CD4-positive, alpha-beta T cell treated with Interleukin-12 subunit alpha and Interleukin-12 subunit beta, for 1 hour (primary cell): Measurements from ENCODE around the gene CIB4.
A peak's percentile ranks its signal among the peaks of the same experiment; 100 is the strongest.

Experiments used
- DNase-seq: peaks from one replicate; pipeline ENCODE4 v3.0.0-alpha.2; 2020

Gene CIB4

DNA sequence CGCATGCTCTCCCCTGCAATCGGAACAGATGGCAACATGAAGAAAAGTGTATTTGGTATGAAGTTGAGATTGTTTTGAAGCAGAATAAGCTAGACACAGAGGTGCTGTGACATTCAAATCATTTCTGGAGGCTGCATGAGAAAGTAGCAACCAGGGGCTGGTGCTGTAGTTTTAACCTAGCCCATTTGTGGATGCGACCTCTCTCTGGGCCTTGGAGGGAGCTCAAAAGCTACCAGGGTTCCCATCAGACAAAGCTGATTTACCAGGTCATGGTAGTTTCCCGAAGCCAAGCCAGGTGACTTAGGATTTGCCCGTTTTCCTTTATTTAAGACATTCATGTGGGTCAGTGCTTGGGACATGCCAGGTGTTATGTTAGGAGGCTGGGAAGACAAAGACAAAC lies 77.5 kb downstream of the CIB4 start:
- no peak for DNase-seq

DNA sequence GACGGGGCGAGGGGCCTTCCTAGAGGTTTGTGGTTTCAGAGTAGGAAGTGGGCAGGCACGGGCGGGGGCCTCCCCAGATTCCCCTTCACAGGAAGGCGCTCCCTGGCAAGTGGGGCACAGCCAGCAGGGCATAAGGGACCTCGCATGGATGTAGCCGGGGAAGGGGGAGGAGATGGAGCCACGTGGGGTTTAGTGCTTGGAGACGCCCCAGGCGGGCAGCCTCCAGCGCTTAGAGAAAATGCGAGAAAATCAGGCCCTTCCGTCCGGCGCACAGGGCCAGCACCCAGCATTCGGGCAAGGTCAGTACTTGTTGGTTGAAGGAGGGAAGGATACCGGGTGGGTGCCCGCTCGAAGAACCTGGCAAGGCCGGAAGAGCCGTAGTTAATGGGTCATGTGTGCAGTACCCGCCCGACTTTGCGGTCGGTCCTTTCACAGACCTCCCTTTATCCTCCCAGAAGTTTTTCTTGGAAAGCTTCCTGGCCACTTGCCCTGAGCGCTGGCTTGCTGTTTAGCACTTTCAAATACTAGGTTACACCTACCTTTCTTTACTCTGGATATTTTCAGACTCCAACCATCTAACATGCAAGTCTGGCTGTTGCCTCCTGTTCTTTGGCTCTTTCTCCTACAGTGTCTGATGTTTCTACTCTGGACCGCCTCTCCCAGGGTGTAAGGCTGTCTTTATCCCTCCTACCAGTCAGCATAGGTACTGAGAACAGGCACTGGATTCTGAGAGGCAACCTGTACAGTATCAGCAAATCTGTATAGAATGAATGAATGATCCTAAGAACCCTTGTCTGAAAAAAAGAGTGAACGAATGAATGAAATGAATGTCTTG lies 78.1 kb downstream of the CIB4 start:
- DNase-seq, result no peak

DNA sequence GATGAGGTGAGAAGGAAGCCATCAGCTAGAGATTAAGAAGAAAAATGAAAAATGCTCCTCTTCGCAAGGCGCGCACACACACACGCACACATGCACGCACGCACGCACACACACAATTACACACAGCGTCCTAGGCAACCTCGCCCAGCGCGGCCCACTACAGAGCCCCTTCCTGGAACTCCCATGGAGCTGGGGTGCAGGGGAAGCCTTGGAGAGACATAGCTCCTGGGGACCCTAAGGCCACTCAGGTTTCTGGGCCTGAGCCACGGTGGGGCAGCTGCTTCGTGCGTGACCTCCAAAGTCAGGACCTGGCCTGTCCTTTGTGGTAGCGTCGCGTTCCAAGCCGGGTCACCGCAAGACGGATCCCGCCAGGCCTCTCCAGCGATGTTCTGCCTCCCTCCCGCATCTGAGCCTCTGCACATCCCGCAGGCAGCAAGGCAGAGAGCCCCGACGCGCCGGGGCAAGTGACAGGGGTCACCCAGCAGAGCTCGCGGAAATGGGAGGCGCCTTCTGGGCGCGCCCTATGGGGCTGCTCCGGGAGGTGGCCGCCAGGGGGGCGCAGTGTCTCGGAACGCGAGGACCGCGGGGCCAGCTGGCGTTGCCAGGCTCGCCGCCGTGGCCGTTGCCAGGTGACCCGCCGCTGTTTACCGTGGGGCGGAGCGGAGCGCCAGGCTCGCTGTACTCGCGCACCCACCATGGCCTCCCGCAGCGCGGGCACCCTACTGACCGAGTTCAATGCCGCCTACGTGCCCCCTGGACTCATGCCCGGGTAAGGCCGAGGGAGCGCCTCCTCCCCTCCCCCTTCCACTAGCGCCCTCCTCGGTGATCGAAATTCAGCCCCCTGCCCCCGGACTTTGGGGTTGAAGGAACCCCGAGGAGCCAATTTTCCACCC lies 79.0 kb downstream of the CIB4 start:
- DNase-seq, result peak; percentile 6

DNA sequence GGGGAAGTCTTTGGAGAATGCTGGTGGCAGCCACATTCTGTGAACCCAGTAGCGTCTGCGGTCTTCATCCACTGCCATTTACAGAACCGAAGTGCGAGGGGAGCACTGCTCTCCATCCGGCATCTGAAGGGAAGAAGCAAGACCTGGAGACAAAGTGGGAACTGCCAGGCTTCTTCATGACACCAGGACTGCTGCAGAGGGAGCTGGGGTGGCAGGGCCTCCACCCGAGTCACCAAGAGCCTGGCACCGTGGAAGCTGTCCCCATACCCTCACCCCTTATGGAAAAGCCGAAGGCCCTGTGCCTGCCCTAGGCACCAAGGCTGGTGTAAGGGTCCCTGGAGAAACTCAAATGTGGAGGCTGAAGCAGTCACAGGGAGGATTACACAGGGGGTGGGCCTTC lies 79.8 kb downstream of the CIB4 start:
- no peak for DNase-seq

DNA sequence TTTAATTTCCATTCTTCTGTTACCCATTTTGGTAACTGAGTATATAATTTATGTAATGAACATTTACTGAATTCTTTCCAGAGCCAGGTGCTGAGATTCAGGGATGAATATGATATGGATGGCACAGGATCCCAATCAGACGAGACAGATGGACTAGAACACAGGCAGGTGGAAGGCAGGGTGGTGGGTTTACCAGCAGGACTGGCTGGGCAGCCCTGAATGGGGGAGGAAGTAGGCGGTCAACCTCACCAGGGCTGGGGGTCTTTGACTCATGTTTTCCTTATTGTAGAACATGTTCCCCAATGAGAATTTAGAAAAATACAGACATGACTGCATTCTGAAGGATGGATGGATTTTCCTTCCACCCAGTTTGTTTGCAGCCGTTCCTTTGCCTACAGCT lies 80.3 kb downstream of the CIB4 start:
- no peak for DNase-seq

DNA sequence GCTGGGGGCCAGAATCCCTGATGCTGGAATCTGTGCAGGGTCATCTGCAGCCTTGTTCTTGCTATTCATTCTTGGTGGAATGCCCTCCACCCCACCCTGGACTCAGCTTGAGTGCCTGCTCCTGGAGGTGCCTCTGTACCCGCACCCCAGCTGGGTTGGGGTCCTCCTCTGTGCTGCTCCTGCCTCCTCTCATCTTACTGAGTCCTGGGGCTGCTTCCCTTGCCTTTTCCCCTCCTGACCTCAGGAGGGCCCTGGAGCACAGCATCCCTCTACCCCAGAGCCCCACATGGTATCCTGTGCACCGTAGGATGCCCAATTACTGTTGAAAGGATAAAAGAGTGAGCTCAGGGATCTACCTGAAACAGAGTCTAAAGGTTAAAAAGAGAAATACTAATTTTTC lies 81.6 kb downstream of the CIB4 start:
- DNase-seq, result no peak

DNA sequence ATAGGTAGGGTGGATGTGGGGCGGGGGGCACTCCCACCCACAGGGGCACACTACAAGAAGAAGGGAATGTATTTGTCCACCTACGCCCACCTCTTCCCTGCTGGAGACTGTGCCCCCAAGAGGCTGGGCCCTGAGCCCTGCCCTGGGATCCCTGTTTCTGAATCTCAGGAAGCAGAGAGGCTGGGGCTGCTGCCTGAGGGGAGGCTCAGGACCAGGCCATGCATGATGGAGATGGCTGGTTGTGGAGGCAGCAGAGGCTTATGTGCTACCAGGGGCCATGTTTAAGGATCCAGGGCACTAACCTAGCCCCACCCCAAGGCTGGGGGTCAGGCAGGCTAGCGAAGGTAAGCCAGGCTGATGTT lies 82.1 kb downstream of the CIB4 start:
- DNase-seq, result no peak

DNA sequence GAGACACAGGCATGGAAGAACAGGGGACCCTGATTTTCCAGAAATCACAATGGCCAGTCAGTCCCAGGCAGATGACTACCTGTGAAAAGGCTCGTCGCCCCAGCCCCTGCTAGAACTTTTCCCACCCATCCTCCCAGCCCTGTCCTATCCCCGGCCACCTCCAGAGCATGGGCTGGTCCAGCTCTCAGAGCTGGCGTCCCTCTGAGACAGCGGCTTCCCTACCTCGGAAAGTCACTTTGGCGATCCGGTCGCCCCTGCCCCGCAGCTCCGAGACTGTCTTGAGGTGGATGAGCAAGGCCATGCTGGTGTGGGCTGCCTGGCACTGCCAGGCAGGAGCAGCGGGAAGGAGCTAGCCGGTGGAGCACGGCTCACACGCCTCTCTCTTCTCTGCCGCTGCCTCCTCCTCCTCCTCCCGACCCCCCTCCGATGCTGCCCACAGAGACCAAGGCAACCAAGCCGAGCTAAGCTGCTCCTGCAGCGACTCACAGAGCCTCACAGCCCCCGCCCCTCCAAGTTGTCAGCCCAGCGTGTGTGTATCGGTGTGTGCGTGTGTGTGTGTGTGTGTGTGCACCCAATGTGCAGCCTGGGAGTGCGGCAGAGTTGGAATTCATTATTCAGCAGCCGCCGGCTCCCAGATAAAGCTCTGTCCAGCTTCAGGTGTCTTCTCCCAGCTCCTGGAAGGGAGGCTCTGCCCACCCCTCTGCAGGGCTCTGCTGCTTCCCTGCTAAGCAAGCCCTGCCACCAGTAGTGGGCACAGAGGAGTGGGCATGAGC lies 82.7 kb downstream of the CIB4 start:
- DNase-seq, result no peak

DNA sequence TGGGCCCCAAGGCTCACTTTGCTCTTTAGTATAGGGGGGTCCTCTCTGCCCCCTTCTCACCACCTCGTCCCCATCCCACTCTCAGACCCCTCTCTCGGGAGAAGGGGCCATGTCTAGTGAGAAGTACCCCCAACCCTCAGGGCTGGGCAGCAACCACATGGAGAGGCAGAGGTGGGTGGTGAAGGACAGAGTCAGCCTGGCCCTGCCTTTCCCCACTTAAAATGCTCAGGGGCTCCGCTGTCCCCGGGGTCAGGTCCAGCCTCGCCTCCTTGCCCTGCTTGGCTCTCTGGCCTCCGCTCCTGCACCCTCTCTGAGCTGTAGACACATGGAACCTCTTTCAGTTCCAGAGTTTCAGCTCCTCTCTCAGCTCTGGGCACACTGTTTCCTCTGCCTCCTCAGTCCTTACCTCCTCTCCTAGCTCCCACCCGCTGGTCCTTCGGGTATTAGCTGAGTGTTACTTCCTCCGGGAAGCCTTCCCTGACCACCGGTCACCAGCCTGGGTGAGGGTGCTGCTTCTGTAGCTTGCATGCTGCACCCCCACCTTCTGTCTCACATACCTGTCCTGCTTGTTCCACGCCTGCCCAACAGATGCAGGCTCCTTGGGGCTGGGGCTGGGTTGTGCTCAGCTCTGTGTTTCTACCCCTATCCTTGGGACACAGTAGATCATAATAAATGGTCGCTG lies 83.8 kb downstream of the CIB4 start:
- DNase-seq, result no peak

DNA sequence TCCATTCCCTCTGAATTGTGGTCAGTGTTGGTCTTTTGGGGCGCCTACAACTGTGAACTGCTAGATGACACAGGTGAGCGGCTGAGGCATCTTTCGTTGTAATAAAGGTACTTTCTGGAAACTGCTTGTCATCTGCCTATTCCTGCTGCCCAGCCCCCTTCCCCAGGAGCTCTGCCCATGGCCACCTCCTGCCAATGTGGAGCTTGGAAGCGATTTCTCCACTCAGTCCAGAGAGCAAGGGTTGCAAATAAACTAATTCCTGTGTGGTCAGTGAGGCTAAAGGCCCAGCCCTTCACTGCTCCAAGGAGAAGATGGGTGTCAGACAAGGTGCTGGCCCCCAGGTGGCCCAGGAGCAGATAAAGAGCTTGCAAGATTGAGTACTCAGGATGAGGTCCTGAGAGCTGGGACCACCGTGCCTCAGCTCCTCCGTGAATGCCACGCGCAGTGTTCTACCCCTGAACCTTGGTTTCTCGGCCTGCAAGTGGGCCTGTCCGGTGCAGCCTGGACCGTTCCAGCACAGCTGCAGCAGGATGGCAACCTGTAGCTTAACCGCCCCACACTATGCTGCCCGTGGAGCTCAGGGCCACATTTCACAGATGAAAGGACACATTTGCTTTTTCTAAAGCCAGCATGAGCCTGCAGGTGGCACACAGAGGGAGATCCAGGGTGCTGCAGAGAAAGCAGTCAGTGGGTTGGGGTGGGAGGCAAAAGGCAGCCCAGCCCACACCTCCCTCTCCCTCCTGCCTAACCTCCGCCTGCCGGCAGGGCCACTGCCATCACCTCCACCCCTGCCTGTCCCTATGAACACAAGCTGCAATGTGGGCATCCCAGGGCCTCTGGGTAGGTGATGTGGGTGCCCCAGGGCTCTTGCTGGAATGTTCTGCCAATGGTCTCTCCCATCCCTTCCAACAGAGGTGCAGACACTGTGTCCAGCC lies 84.6 kb downstream of the CIB4 start:
- DNase-seq, result no peak

DNA sequence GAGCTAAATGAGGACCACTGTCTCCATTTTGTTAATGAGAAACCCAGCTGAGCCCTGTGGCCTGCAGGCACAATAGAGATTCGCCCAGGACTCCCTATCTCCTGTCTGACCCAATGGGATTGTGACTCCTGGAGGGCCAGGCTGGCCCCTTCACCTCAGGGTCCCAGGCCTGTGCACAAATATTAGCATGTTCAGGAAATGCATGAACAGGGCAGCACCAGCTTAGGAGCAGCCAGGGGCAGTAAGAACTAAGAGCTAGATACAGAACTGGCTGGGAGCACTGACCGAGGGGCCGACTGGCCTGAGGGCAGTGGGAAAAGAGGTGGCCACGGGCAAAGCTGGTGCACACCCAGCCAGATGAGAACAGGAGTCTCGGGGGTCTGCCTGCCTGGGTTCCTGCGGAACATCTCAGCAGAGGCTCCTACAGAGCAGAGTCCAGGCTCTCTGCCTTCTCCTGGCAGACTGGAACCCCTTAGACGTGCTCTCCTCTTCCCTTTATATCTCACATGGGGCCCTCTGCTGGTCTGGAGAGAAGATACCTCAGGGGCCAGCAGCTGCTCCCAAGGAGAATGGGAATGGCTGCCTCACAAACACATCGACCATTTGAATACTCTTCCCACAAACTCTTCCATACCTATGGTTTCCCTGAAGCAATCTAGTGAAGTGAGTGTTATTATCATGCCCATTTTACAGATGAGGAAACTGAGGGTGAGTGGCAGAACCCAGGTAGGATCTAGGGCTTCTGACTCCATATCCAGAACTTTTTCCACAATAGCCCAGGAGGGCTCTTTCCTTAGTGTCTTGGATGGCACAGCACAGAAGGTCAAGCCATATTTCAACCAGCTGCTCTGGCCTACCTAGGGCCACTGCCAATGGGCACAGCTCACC lies 85.7 kb downstream of the CIB4 start:
- DNase-seq, result no peak

DNA sequence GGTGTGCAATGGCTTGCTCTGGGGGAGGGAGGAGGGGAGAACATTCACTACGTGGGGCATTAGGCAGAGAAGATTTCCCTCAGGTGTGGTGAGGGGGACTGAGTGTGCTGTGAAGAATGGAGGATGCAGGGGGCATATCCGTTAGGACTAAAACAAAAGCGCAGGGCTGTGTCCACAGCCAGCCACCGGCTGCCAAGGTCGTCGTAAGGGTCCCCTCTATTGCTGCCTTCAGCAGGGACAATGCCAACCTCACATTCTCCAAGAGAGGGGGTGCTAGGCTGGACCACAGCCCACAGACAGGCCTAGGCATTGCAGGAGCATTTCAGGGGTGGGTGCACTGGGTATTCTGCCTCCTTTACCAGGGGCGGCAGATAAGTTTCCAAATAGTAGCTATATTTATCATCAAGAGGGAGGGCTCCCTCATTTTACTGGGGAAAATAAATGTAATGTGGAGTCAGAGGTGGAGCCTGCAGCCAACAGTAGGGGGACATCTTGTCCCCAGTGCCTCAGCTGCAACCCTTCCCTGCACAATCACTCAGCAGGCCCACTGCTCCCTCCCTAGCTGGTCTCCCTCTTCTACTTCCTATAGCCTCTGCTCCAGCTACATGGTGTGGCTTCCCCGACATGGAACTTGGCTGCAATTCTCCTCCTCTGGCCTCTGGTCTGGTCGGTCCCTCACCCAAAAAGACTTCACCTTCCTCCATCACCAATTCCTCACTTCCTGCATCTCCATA lies 88.4 kb downstream of the CIB4 start:
- no peak for DNase-seq

DNA sequence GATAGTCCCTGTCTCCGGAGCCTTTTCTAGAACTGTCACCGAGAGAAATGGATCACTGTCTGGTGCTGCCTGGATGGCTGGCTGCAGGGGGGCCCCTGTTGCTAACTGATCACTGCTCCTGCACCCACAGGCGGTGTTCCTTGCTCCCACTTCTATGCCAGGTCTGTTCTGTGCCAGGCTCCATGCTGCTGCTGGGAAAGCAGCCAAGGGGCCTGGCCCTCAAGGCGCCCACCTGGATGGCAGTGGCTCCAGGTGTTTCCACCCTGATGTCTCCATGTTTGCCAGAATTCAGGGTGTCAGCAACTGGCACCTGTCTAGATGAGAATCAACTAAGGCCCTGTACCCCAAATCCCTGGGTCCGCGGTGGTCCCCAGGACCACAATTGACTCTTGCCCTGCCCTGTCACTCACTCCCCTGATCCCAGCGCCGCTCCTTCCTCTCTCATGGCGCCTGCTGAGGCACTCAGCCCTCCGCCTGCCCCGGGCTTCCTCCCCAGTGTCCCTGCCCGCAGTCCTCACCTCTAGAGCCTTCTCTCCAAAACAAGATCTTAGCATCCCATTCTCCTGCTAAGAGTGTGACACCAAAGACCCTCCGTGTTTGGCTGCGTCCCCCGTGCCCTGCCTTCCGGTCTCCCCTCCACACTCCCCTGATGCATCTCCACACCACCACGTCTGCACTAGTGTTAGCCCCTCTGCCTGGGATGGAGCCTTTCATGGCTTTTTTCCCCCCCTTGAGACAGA lies 90.7 kb downstream of the CIB4 start:
- DNase-seq, result no peak

DNA sequence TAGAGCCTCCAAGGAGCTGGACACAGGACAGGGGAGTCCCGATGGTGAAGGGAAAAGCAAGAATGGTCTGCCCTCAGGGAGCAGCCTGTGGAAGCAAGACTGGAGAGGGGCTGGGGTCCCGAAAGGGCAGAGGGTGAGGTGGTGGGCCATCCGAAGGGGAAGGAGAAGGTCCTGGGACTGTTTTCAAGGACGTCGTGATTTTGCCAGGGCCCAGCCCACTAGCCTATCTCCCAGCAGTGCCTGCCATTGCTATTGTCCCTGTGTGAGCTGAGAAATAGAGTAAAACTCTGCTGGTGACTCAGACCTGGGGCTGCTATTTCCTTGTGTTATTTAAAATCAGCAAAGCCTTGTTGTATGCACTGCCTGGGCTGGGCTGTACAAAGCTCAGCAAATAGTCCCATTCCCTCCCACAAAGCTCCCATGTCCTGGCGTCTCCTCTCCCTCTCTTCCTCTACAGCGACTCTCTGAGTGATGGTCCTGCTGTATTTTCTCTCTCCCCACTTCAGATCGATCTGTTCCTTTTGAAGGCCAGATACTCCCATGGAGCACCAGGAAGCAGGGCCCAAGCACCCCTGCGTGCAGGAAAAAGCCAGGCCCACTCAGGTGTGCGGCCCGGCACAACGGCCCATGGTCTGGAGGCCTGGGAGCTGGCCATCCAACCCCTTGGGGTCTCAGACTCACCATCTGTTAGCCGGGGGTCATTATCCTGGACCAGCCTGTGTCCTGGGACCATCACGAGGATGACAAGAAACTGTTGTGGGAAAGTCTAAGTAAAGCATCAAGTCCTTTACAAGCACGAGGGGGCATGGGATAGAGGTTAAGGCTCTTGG lies 98.3 kb downstream of the CIB4 start:
- no peak for DNase-seq

DNA sequence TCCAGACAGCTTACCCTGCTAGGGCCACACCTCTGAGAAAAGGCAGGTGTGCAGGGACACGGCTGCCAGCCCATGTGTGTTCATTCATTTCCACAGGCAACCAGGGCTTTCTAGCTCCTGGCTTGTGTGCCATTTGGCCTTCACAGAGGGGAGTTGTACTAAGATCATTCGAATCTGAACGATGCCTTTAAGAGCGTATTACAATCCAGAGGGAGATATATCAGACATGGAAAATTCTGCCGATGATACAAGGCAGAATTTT lies 99.0 kb downstream of the CIB4 start:
- no peak for DNase-seq

DNA sequence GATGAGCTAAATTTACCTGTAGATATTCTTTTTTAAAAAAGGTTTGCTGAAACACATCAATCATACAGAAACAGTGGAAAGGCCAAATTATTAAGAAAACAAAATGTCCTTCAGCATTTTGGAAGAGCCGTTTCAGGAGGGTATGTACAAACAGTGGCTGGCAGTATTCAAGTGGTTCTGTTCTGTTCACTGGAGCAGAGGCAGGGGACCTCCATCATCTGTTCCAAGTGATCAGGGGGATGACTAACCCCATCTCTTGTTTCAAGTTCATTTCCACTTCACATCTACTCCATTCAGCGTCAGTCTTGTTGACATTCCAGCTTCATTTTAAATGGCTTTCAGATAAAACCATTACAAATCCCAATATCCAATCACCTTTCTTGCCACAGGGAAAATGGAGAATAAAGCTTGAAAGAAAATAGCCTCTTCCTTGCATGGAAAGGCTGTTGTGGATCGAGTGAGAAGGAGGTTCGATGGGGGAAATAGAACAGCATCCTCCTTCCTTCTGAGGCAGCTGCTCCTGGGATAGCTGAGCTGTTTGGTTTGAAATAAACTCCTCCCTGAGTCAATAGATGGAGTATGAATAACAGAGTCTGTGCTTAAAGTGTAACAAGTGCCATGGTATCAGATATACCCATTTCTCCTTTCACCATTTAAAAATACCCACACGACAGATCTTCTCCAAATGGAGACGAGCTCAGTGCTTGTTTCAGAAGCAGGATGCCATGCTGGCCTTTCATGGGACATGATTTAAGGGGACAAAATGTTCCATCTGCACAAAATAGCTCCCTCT lies 99.6 kb downstream of the CIB4 start:
- DNase-seq, result no peak

DNA sequence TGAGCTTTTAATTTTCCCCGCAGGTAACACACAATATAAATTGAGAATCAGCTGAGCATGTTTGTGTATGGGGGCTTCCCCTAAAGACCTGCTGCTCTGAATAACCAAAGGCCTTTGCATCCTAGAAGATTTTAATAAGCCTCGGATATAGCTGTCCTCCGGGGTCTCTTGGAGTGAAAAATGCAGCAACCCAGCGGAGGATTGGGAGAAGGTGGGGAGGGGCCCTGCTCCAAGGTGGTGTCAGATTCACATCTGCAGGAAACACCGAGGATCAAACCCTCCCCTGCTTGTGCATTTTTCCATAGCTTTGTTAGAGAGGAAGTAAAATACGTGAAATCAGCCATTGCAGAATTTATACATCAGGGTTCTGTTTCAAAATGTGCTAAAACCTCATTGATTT lies 100.2 kb downstream of the CIB4 start:
- no peak for DNase-seq

DNA sequence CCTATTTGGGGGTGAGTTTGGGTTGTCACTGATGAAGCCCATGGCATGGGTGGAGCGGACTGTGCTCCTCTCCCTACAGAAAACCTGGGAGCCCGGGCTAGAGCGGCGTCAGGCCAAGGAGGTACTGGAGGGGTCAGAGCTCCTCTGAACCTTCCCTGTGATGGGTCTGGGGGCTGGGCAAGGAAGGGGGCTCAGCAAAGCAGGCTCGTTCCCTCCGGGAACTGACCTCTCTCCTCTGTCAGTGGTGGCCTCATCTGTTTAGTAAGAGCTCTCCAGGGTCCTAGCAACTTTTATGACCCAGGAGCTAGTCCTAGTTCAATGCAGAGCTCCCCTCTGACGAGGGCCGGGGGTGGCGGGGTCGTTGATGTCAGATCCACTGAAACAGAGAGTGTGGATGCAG lies 100.9 kb downstream of the CIB4 start:
- DNase-seq, result no peak
